PFSK-1 (cell line): ENCODE measurements around the gene RBPMS2.

Experiments used
- POLR2AphosphoS5 ChIP-seq: IDR thresholded peaks from 2 replicates; pipeline ENCODE4 v1.6.1; 2012; ENCODE audit warnings: low read depth, mild to moderate bottlenecking, control low read depth, low read length, moderate library complexity
- SIN3A ChIP-seq: IDR thresholded peaks from 2 replicates; pipeline ENCODE4 v1.6.1; 2012; ENCODE audit warnings: mild to moderate bottlenecking, low read length, moderate library complexity, borderline replicate concordance; ENCODE audit not compliant: insufficient read depth
- TAF1 ChIP-seq: IDR thresholded peaks from 2 replicates; pipeline ENCODE4 v1.6.1; 2012; ENCODE audit warnings: low read length, control low read depth, borderline replicate concordance; ENCODE audit not compliant: insufficient read depth
- TF ChIP-seq, protein P1 (sequence below), 2 experiments: IDR thresholded peaks; 2 replicates each; pipeline versions ENCODE4 v1.6.1 to v1.8.0; 2011 to 2012; ENCODE audit warnings: low read depth in 2 of 2, low read length in 2 of 2, control low read depth in 1 of 2, inconsistent platforms in 1 of 2, mild to moderate bottlenecking in 1 of 2, moderate library complexity in 1 of 2; ENCODE audit not compliant: insufficient read depth in 1 of 2

DNA sequence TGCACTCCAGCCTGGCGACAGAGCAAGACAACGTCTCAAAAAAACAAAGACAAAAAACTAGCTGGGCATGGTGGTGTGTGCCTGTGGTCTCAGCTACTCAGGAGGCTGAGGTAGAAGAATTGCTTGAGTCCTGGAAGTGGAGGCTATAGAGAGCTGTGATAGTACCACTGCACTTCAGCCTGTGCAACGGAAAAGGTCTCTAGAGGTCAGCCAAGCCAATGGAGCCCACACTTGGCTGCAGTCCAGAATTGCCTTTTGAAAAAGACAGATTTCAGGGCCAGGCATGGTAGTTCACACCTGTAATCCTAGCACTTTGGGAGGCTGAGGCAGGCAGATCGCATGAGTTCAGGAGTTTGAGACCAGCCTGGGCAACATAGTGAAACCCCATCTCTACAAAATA lies 8.4 kb upstream of the RBPMS2 start:
- TF ChIP-seq SIN3A = no peak
- TF ChIP-seq, protein P1, sequence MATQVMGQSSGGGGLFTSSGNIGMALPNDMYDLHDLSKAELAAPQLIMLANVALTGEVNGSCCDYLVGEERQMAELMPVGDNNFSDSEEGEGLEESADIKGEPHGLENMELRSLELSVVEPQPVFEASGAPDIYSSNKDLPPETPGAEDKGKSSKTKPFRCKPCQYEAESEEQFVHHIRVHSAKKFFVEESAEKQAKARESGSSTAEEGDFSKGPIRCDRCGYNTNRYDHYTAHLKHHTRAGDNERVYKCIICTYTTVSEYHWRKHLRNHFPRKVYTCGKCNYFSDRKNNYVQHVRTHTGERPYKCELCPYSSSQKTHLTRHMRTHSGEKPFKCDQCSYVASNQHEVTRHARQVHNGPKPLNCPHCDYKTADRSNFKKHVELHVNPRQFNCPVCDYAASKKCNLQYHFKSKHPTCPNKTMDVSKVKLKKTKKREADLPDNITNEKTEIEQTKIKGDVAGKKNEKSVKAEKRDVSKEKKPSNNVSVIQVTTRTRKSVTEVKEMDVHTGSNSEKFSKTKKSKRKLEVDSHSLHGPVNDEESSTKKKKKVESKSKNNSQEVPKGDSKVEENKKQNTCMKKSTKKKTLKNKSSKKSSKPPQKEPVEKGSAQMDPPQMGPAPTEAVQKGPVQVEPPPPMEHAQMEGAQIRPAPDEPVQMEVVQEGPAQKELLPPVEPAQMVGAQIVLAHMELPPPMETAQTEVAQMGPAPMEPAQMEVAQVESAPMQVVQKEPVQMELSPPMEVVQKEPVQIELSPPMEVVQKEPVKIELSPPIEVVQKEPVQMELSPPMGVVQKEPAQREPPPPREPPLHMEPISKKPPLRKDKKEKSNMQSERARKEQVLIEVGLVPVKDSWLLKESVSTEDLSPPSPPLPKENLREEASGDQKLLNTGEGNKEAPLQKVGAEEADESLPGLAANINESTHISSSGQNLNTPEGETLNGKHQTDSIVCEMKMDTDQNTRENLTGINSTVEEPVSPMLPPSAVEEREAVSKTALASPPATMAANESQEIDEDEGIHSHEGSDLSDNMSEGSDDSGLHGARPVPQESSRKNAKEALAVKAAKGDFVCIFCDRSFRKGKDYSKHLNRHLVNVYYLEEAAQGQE (IDR thresholded peaks at IDR 0.05; ENCODE audit: insufficient read depth in 1 of 2, low read depth in 2 of 2, low read length in 2 of 2) = no peak
- TF ChIP-seq TAF1 = no peak
- no peak for TF ChIP-seq POLR2AphosphoS5
